Measurements from ENCODE around the gene RPL18.
"Not testable (repeated sequence)": the region's sequence is repeated elsewhere in the genome, so short reads cannot be mapped to it uniquely, and the experiment has no call there.

RPL18 gene

DNA sequence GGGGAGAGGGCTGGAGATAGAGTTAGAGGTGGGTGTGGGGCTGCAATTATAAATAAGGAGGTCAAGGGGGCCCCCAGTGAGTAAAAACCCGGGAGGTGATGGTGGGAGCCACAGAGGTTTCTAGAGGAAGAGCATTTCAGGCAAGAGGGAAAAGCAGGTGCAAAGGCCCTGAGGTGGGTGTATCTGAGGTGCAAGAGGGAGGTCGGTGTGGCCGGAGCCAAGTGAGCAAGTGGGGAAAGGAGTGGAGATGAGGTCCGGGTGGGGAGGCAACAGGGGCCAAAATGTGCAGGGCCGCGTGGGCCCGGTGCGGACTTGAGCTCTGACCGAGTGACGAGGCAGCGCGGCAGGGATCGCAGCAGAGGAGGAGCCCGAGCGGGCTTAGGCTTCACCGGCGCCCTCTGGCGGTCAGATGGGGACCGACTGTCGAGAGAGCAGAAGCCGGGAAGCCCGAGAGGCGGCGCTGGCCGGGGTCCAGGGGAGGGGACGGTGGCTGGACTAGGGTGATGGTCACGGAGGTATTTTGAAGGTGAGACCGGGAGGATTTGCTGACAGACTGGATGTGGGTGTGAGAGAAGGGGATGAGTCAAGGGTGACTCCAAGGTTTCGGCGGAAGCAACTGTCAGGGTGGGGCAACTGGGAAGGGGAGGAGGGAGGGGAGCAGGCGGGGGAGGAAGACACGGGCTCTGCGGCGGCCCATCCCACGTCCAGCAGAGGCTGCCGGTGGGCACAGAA is 30.1 kb downstream of the RPL18 start:
- peak; percentile 76 for DNase-seq (ENCODE audit: low read depth)

DNA sequence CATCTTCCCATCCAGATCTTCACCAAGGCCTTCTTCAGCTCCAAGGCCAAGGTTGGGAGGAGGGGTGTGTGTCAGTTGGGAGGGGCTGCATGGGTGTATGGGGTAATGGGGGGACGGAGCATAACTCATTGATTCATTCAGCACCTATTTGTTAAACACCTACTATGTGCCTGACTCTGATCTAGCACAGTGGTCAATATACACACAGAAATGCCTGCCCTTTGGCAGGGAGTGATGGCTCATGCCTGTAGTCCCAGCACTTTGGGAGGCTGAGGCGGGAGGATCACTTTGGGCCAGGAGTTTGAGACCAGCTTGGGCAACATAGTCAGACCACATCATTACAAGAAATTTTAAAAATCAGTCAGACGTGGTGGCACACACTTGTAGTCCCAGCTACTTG is 31.6 kb downstream of the RPL18 start:
- no peak for DNase-seq (ENCODE audit: low read depth)

GRCh38 chr19:48582168-48582567 is 36.8 kb downstream of the RPL18 start:
- DNase-seq (ENCODE audit: low read depth) = no peak

GRCh38 chr19:48578891-48579290 is 40.1 kb downstream of the RPL18 start:
- DNase-seq (ENCODE audit: low read depth) = no peak

DNA sequence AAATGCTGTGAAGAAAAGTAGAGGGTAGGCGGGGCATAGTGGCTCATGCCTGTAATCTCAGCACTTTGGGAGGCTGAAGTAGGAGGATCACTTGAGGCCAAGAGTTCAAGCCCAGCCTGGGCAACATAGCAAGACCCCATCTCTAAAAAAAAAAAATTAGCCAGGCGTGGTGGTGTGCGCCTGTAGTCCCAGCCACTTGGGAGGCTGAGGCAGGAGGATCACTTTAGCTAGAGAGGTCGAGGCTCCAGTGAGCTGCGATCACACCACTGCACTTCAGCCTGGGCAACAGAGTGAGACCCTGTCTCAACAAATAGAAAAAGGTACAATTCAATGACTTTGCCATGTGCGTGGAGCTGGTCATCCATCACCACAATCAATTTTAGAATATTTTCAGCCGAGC is 41.1 kb downstream of the RPL18 start:
- DNase-seq (ENCODE audit: low read depth) = not testable (repeated sequence)

DNA sequence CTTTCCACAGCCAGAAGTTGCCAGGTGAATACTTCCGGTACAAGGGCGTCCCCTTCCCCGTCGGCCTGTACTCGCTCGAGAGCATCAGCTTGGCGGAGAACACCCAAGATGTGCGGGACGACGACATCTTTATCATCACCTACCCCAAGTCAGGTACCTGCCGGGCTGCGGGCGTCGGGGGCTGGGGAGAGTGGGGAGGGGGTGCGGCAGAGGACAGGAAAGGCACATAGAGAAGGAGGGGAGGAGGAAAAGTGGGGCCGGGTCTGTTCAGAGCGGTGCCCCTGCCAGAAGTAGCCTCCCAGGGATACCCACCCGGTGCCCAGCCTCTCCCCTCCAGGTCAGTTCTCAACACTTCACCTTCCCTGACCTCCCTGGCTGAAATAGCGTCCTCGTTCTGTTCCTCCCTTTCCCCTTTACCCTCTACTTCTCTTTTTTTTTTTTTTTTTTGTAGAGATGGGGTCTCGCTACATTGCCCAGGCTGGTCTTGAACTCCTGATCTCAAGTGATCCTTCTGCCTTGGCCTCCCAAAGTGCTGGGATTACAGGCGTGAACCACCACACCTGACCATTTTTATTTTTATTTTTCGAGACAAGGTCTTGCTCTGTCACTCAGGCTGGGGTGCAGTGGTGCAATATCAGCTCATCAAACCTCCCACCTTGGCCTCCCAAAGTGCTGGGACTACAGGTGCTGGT is 42.9 kb downstream of the RPL18 start:
- DNase-seq (ENCODE audit: low read depth) = no peak

GRCh38 chr19:48573163-48573505 is 45.8 kb downstream of the RPL18 start:
- DNase-seq (ENCODE audit: low read depth) = no peak

DNA sequence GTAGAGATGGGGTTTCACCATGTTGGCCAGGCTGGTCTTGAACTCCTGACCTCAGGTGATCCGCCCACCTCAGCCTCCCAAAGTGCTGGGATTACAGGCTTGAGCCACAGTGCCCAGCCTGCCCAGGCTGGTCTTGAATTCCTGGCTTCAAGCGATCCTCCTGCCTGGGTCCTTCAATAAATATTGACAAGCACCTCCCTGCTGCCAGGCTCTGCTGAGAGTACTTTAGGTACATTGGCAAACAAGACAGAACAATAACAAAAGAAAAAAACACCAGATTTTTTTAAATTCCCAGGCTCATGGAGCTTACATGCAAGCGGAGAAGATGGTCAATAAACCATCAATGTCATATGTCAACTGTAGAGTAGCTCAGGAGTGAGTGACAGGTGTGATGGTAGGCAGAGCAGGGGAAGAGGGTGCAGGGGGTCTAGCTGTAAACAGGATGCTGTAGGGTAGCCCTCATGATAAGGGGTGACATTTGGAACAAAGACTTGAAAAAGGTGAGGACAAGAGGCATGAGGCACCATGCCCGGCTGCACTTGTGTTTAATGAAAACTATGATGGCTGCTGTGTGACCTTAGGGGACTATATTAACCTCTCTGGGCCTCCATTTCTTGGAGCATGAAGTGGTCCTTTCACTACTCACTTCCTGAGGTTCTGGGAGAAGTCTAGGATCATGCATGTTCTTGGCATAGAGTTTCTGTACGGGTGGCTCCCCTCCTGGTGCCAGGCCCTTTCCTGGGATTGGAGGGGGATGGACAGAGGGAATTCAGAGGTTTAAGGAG is 47.4 kb downstream of the RPL18 start:
- DNase-seq (ENCODE audit: low read depth) = no peak

DNA sequence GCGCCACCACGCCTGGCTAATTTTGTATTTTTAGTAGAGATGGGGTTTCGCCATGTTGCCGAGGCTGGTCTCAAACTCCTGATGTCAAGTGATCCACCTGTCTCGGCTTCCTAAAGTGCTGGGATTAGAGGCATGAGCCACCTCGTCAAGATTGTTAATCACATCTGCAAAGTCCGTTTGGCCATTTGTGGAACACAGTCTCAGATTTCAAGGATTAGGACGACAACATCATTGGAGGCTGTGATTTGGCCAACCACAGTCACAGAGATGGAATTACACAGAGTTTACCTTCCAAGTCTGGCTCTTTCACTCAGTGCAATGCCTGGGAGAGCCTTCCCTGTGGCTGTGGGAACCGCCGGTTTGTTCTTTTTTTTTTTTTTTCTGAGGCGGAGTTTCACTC is 49.2 kb downstream of the RPL18 start:
- DNase-seq (ENCODE audit: low read depth) = no peak

- DNase-seq (ENCODE audit: low read depth) = no peak
Measured at GRCh38 chr19:48568345-48568886, 50.6 kb downstream of the RPL18 start.
